ENCODE measurements around the gene MDFI. TPM values are rescaled to one million over a fixed set of nuclear protein-coding genes. Genes with fewer than 3 reads are reported as not detected.
A peak's percentile ranks its signal among the peaks of the same experiment; 100 is the strongest.

The MDFI gene
- total RNA-seq, 4 donors from 2014 or later, result 0.26 to 1.1 TPM; not detected in 2

GRCh38 chr6:41633056-41633634 lies 5.1 kb upstream of the MDFI start:
- in situ Hi-C loops (cut with MboI; ENCODE audit: low sequenced_read_pairs in 4 of 4) (no loop called here), intact Hi-C loops (cut with DNase I; ENCODE audit: low total_unique reads) (no loop called here)
- no peak for DNase-seq
- H3K27ac ChIP-seq, result no peak overlapping the region
- H3K27me3 ChIP-seq, result peaks cover 16 to 23% (median 17%) of the 10 kb centered on the region in 3 donors
- H3K36me3 ChIP-seq, result no peaks in the 10 kb centered on the region
- peaks cover 0 to 7% of the 10 kb centered on the region in 2 donors for H3K4me1 ChIP-seq
- TF ChIP-seq POLR2A (IDR thresholded peaks at IDR 0.05), result no peak
- TF ChIP-seq, protein P1, sequence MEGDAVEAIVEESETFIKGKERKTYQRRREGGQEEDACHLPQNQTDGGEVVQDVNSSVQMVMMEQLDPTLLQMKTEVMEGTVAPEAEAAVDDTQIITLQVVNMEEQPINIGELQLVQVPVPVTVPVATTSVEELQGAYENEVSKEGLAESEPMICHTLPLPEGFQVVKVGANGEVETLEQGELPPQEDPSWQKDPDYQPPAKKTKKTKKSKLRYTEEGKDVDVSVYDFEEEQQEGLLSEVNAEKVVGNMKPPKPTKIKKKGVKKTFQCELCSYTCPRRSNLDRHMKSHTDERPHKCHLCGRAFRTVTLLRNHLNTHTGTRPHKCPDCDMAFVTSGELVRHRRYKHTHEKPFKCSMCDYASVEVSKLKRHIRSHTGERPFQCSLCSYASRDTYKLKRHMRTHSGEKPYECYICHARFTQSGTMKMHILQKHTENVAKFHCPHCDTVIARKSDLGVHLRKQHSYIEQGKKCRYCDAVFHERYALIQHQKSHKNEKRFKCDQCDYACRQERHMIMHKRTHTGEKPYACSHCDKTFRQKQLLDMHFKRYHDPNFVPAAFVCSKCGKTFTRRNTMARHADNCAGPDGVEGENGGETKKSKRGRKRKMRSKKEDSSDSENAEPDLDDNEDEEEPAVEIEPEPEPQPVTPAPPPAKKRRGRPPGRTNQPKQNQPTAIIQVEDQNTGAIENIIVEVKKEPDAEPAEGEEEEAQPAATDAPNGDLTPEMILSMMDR (IDR thresholded peaks at IDR 0.05 in 4 of 5, conservative IDR thresholded peaks at IDR 0.05 in 1 of 5), result no peak
- no peak overlapping the region for H3K4me3 ChIP-seq
- no peak for ATAC-seq
- H3K9me3 ChIP-seq, result no peaks in the 10 kb centered on the region

DNA sequence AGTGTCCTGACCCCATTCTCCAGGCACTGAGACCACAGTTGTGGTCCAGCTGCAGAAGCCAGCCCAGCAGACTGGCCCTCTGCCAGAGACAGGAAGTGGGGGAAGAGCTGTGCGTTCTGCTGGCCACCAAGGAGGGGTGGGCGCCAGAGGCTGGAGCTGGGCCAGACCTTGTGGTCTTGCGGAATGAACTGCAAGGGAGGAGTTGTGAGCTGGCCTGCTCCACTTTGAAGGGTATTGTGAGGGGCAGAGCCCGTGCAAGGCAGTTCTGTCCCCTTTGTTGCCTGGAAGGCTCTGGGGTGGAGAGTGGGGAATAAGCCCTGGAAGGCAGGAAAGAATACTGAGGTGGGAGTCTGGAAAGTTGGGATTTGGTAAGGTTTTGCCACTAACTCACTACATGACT lies 3.6 kb upstream of the MDFI start:
- in situ Hi-C loops (cut with MboI; ENCODE audit: low sequenced_read_pairs in 4 of 4), result no loop called here
- DNase-seq (no peak), ATAC-seq (no peak)
- no peaks in the 10 kb centered on the region for H3K9me3 ChIP-seq
- no peaks in the 10 kb centered on the region for H3K36me3 ChIP-seq
- peaks cover 6 to 19% of the 10 kb centered on the region in 2 donors for H3K4me1 ChIP-seq
- intact Hi-C loops (cut with DNase I; ENCODE audit: low total_unique reads), result no loop called here
- TF ChIP-seq, protein P1 (IDR thresholded peaks at IDR 0.05 in 4 of 5, conservative IDR thresholded peaks at IDR 0.05 in 1 of 5), result no peak
- no peak for TF ChIP-seq POLR2A (IDR thresholded peaks at IDR 0.05)
- H3K27me3 ChIP-seq, result peaks cover 30 to 39% (median 32%) of the 10 kb centered on the region in 3 donors
- H3K4me3 ChIP-seq, result no peak overlapping the region
- H3K27ac ChIP-seq, result no peak overlapping the region

- in situ Hi-C loops (cut with MboI; ENCODE audit: low sequenced_read_pairs in 4 of 4) (no loop called here), intact Hi-C loops (cut with DNase I; ENCODE audit: low total_unique reads) (no loop called here)
- Histone ChIP-seq H3K4me1 (peaks cover 6 to 19% of the 10 kb centered on the region in 2 donors), H3K9me3 (no peaks in the 10 kb centered on the region), H3K27ac (no peak overlapping the region), H3K36me3 (no peaks in the 10 kb centered on the region), H3K4me3 (no peak overlapping the region), H3K27me3 (peaks cover 30 to 43% (median 36%) of the 10 kb centered on the region in 3 donors)
- DNase-seq (no peak), ATAC-seq (no peak)
- TF ChIP-seq POLR2A (IDR thresholded peaks at IDR 0.05), result no peak
- TF ChIP-seq, protein P1 (IDR thresholded peaks at IDR 0.05 in 4 of 5, conservative IDR thresholded peaks at IDR 0.05 in 1 of 5), result no peak
Measured at GRCh38 chr6:41635365-41635764, 2.9 kb upstream of the MDFI start.

DNA sequence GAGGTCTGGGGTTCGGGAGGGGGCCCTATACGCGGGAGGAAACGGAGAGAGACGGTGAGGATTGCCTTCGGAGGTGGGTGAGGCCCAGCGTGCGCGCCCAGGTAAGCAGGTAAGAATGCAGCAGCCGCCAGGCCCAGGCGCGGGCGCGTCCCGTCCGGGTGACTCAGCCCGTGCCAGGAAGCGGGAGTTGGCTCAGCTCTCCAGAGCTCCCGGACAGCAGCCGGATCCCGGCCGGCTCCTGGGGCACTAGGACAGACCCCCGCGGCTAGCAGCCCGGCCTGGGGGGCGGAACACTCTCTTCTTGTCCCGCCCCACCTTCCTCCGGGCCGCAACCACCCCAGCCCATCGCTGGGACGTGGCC lies 1.5 kb upstream of the MDFI start:
- no peaks in the 10 kb centered on the region for H3K36me3 ChIP-seq
- ATAC-seq (no peak), DNase-seq (no peak)
- peaks cover 6 to 19% of the 10 kb centered on the region in 2 donors for H3K4me1 ChIP-seq
- intact Hi-C loops (cut with DNase I; ENCODE audit: low total_unique reads), result no loop called here
- in situ Hi-C loops (cut with MboI; ENCODE audit: low sequenced_read_pairs in 4 of 4), result no loop called here
- H3K27ac ChIP-seq, result no peak overlapping the region
- peak overlapping the region in 2 of 4 donors; percentile 17 to 45 for H3K4me3 ChIP-seq
- H3K27me3 ChIP-seq, result peaks cover 30 to 47% (median 36%) of the 10 kb centered on the region in 3 donors
- TF ChIP-seq POLR2A (IDR thresholded peaks at IDR 0.05), result no peak
- TF ChIP-seq, protein P1 (IDR thresholded peaks at IDR 0.05 in 4 of 5, conservative IDR thresholded peaks at IDR 0.05 in 1 of 5), result no peak
- H3K9me3 ChIP-seq, result no peaks in the 10 kb centered on the region
